Ishikawa (cell line): ENCODE results near the gene CCDC88C.

ENCODE experiments used
- CEBPB ChIP-seq: IDR thresholded peaks from 2 replicates; pipeline ENCODE4 v1.6.1; 2012
- CREB1 ChIP-seq: IDR thresholded peaks from 2 replicates; pipeline ENCODE4 v1.6.1; 2012; ENCODE audit warnings: low read depth
- EGR1 ChIP-seq: IDR thresholded peaks from 2 replicates; pipeline ENCODE4 v1.6.1; 2012
- EP300 ChIP-seq: IDR thresholded peaks from 2 replicates; pipeline ENCODE4 v1.6.1; 2012; ENCODE audit warnings: borderline replicate concordance
- FOXM1 ChIP-seq: IDR thresholded peaks from 2 replicates; pipeline ENCODE4 v1.6.1; 2012; ENCODE audit warnings: low read depth, borderline replicate concordance
- MAX ChIP-seq: IDR thresholded peaks from 2 replicates; pipeline ENCODE4 v1.6.1; 2012
- NFIC ChIP-seq: IDR thresholded peaks from 2 replicates; pipeline ENCODE4 v1.6.1; 2012
- RAD21 ChIP-seq: IDR thresholded peaks from 2 replicates; pipeline ENCODE4 v1.6.1; 2012; ENCODE audit warnings: low read depth
- REST ChIP-seq: IDR thresholded peaks from 2 replicates; pipeline ENCODE4 v1.6.1; 2012; ENCODE audit warnings: low read depth, mild to moderate bottlenecking
- TAF1 ChIP-seq: IDR thresholded peaks from 2 replicates; pipeline ENCODE4 v1.6.1; 2012; ENCODE audit warnings: low read depth, mild to moderate bottlenecking
- TCF12 ChIP-seq: IDR thresholded peaks from 2 replicates; pipeline ENCODE4 v1.6.1; 2012; ENCODE audit warnings: low read depth
- TEAD4 ChIP-seq: IDR thresholded peaks from 2 replicates; pipeline ENCODE4 v1.6.1; 2012
- USF1 ChIP-seq: IDR thresholded peaks from 2 replicates; pipeline ENCODE4 v1.6.1; 2012
- YY1 ChIP-seq: IDR thresholded peaks from 2 replicates; pipeline ENCODE4 v1.6.1; 2012; ENCODE audit warnings: low read depth
- ZBTB7A ChIP-seq: IDR thresholded peaks from 2 replicates; pipeline ENCODE4 v1.6.1; 2012; ENCODE audit warnings: low read depth

The CCDC88C gene

GRCh38 chr14:91288876-91289275, 128.7 kb downstream of the CCDC88C start:
- TF ChIP-seq USF1, result no peak
- TF ChIP-seq CEBPB, result no peak
- TF ChIP-seq NFIC, result no peak
- no peak for TF ChIP-seq FOXM1
- no peak for TF ChIP-seq TCF12
- TF ChIP-seq TAF1, result no peak
- TF ChIP-seq RAD21, result no peak
- no peak for TF ChIP-seq YY1
- no peak for TF ChIP-seq REST
- no peak for TF ChIP-seq ZBTB7A
- TF ChIP-seq CREB1, result no peak
- no peak for TF ChIP-seq TEAD4
- no peak for TF ChIP-seq EP300
- no peak for TF ChIP-seq MAX
- TF ChIP-seq EGR1, result no peak

- 0 out of 2 replicates have a peak, but pooled peaks have one; percentile 18 for TF ChIP-seq YY1
- TF ChIP-seq CEBPB, result no peak
- peak; percentile 81 for TF ChIP-seq RAD21
Observed at GRCh38 chr14:91286530-91286937, 131.1 kb downstream of the CCDC88C start.

GRCh38 chr14:91284791-91285548, 132.7 kb downstream of the CCDC88C start:
- TF ChIP-seq TCF12, result no peak
- no peak for TF ChIP-seq CEBPB
- TF ChIP-seq FOXM1, result no peak
- TF ChIP-seq TEAD4, result no peak
- no peak for TF ChIP-seq CREB1
- TF ChIP-seq NFIC, result no peak

GRCh38 chr14:91284146-91284790, 133.4 kb downstream of the CCDC88C start:
- no peak for TF ChIP-seq CEBPB
- no peak for TF ChIP-seq ZBTB7A
- TF ChIP-seq RAD21, result no peak
- TF ChIP-seq TEAD4, result no peak
- no peak for TF ChIP-seq EGR1
- no peak for TF ChIP-seq YY1
- TF ChIP-seq EP300, result no peak
- no peak for TF ChIP-seq REST
- TF ChIP-seq TCF12, result no peak
- no peak for TF ChIP-seq NFIC
- no peak for TF ChIP-seq TAF1
- no peak for TF ChIP-seq FOXM1
- TF ChIP-seq MAX, result no peak
- no peak for TF ChIP-seq USF1

- TF ChIP-seq TAF1 (no peak), MAX (no peak), RAD21 (no peak), CREB1 (no peak), YY1 (no peak), NFIC (no peak), CEBPB (no peak), TEAD4 (no peak), FOXM1 (no peak), USF1 (no peak), ZBTB7A (no peak), EGR1 (no peak)
Observed at GRCh38 chr14:91283666-91284065, 134.0 kb downstream of the CCDC88C start.
